Psoas muscle (tissue), 8 donors: Measurements from ENCODE around the gene PALS1. TPM values are rescaled to one million over a fixed set of nuclear protein-coding genes. Genes with fewer than 3 reads are reported as not detected.

ENCODE experiments used
- ATAC-seq, 4 donors: fragments of 200-7000 bp; cut with Tn5 transposase; one replicate each; pipeline ENCODE4 v1.9.1; 2020; ENCODE audit warnings: moderate library complexity in 3 of 4, mild to moderate bottlenecking in 2 of 4
- DNase-seq, 2 donors: peaks; one replicate each; pipeline ENCODE4 v3.0.0-alpha.2; 2020
- H3K27ac ChIP-seq: fragments of 200-600 bp; one replicate; pipeline ENCODE4 v1.8.0; 2022
- H3K27me3 ChIP-seq, 3 donors: fragments of 200-600 bp in 1 of 3; one replicate each; pipeline versions ENCODE4 v1.6.1 to v1.8.0; 2013 to 2022; ENCODE audit warnings: low read length in 2 of 3, mild to moderate bottlenecking in 2 of 3, moderate library complexity in 1 of 3; ENCODE audit not compliant: insufficient read depth in 3 of 3
- H3K36me3 ChIP-seq, 2 donors: fragments of 200-600 bp in 1 of 2; one replicate each; pipeline versions ENCODE4 v1.6.1 to v1.8.0; 2013 to 2022; ENCODE audit warnings: low read depth in 1 of 2, mild to moderate bottlenecking in 1 of 2, moderate library complexity in 1 of 2; ENCODE audit not compliant: insufficient read depth in 1 of 2
- H3K4me1 ChIP-seq: fragments of 200-600 bp; one replicate; pipeline ENCODE4 v1.8.0; 2022
- H3K4me3 ChIP-seq: fragments of 200-600 bp; one replicate; pipeline ENCODE4 v1.8.0; 2022; ENCODE audit warnings: mild to moderate bottlenecking
- H3K9me3 ChIP-seq: fragments of 200-600 bp; one replicate; pipeline ENCODE4 v1.8.0; 2022
- CTCF ChIP-seq: fragments of 200-600 bp; IDR thresholded peaks from one replicate; pipeline ENCODE4 v1.8.0; 2022; ENCODE audit warnings: antibody characterized with exemption
- WGBS, 3 donors: extraction: QIAGEN DNeasy Blood & Tissue Kit; methylation state at CpG; one replicate each; pipeline versions ENCODE4 v1.1.6 to v1.1.7; 2013; 5-methylcytosine and 5-hydroxymethylcytosine counted together
- intact Hi-C, 2 donors: fragments of 100-400 bp; cut with DNase I; formaldehyde crosslinking; loops; one replicate each; pipeline versions ENCODE4 v1.11.0 to v1.14.2; 2022
- polyA plus RNA-seq, 3 donors: library from polyadenylated mRNA; stranded (reverse); fragments of 200-250 nt; gene quantifications; one replicate each; pipeline ENCODE4 v1.2.3, GENCODE V29; 2013
- total RNA-seq, 4 donors: library from RNA; stranded (reverse); fragmentation: NEBNext Ultra II Directional in 2 of 4; extraction: Animal tissue kit (Norgen Biotek cat#: 25700) in 2 of 4; gene quantifications; one replicate each; pipeline versions ENCODE4 v1.2.1 to v1.2.4, GENCODE V29; 2021 to 2023
- donor health status: healthy with polysubstance abuse.
- donor health status: DM: no; HTN: no; CAD: no; lungs with moderate emphysema.
- donor health status: Bipolar disorder and iron deficiency.
- donor health status: healthy.
- donor health status: DM: yes; HTN: yes; CAD: no.
- donor health status: DM: no; HTN: no; CAD: no.
- donor health status: DM: no; HTN: no; CAD: no.
- donor health status: DM: yes; HTN: yes; CAD: no.

PALS1 gene
- total and polyA plus RNA-seq, 7 donors = 5.9 to 22.7 (median 17.1) TPM

DNA sequence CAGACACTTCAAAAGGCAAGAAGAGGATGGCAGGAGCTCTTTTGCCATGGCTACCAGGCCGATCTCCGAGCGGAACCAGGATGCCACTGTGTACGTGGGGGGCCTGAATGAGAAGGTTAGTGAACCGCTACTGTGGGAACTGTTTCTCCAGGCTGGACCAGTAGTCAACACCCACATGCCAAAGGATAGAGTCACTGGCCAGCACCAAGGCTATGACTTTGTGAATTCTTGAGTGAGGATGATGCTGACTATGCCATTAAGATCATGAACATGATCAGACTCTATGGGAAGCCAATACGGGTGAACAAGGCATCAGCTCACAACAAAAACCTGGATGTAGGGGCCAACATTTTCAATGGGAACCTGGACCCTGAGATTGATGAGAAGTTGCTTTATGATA is 42.2 kb upstream of the PALS1 start:
- H3K36me3 ChIP-seq = no peaks in the 10 kb centered on the region
- no peaks in the 10 kb centered on the region for H3K4me1 ChIP-seq
- WGBS, 3 donors = 92 to 97% (median 95%) methylated on average over 6 of the region's 6 CpGs
- H3K27me3 ChIP-seq = no peaks in the 10 kb centered on the region
- DNase-seq = no peak
- intact Hi-C loops = no loop called here
- no peak overlapping the region for H3K27ac ChIP-seq
- TF ChIP-seq CTCF = no peak
- H3K9me3 ChIP-seq = no peaks in the 10 kb centered on the region
- no peak for ATAC-seq
- H3K4me3 ChIP-seq = no peak overlapping the region

DNA sequence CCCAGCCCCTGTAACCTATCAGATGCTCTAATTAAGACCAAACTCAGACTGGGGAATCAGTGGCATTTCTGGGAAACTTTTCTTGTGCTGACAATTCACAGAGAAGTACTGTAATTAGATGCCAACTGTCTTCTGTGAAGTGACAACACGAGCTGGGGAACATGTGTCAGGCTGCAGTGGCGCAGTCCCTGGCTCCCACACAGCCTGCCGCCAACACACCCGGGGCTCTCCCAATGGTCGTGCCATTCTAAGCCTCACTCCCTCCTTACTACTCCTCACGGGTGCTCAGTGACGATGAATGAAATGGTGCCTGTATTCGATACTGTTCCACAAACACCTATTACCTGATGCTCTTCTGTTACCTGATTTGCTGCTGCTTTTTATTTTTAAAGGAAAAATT is 33.4 kb upstream of the PALS1 start:
- H3K4me1 ChIP-seq = no peaks in the 10 kb centered on the region
- H3K4me3 ChIP-seq = no peak overlapping the region
- H3K27me3 ChIP-seq = no peaks in the 10 kb centered on the region
- no peaks in the 10 kb centered on the region for H3K36me3 ChIP-seq
- no peak overlapping the region for H3K27ac ChIP-seq
- ATAC-seq (no peak), DNase-seq (no peak)
- no peaks in the 10 kb centered on the region for H3K9me3 ChIP-seq
- WGBS, 3 donors = 71 to 76% (median 74%) methylated on average over 8 of the region's 8 CpGs
- TF ChIP-seq CTCF = no peak
- intact Hi-C loops = no loop called here

DNA sequence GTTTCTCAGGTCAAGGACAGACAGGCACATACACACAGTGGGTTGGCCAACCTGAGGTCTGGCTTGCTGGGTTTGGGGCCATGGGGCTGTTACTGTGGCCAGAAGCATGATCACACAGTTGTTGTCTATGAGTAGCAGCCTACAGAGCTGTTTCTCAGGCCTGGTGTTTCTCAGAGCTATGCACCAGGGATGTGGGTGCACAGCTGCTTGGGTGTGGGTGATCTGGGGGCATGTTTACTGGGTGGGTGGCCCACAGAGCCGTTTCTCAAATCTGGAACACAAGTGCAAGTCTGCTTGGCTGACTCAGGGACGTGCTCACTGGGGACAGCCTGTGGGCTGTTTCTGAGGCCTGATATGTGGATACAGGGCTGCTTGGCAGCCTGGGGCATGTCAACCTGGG is 23.1 kb upstream of the PALS1 start:
- ATAC-seq (no peak), DNase-seq (no peak)
- Histone ChIP-seq H3K27me3 (no peaks in the 10 kb centered on the region), H3K36me3 (no peaks in the 10 kb centered on the region), H3K4me3 (no peak overlapping the region), H3K4me1 (no peaks in the 10 kb centered on the region), H3K9me3 (no peaks in the 10 kb centered on the region), H3K27ac (no peak overlapping the region)
- no peak for TF ChIP-seq CTCF
- 49 to 75% (median 56%) methylated on average over 2 of the region's 2 CpGs for WGBS, 3 donors
- intact Hi-C loops = no loop called here

DNA sequence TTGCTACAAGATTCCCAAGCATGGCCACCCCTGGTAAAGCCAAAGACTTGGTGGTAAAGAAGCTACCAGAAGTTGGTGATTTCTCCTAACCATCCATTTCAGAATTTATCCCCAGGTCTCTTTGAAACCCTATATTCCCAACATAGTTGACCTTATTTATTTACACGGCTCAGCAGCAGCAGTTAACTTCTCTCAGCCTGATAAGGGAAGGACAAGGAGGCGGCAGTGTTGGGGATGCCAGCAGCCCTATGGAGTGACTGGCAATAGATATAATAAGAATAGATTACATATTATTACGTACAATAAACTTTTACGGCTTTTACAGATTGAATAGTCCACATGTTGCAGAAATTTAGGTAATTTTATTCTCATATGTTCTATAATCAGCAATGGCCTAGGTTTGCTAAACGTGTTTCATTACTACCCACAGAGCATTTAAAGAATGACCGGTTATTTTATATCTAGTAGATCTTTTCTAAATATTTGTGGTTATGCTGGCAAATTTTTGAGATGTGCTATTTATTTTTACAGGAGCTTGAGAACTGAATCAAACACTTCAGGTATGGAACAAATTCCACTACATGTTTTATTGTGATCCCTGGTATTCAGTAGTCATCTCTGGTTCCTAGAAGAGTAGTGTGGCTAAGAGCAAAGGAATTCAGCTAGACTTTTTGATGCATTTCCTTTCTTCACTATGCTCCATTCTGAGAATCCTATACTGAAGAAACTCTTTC is 19.8 kb upstream of the PALS1 start:
- Histone ChIP-seq H3K36me3 (no peaks in the 10 kb centered on the region), H3K27me3 (no peaks in the 10 kb centered on the region)
- intact Hi-C loops = no loop called here

More for the DNA sequence above, 19.8 kb upstream of the PALS1 start:
- TF ChIP-seq CTCF = no peak
- Histone ChIP-seq H3K4me3 (no peak overlapping the region), H3K27ac (no peak overlapping the region), H3K9me3 (no peaks in the 10 kb centered on the region), H3K4me1 (no peaks in the 10 kb centered on the region)
- DNase-seq = no peak
- 78 to 82% (median 78%) methylated on average over 6 of the region's 6 CpGs for WGBS, 3 donors
- ATAC-seq = no peak
